ENCODE results near the gene PZP. TPM values are rescaled to one million over a fixed set of nuclear protein-coding genes. Genes with fewer than 3 reads are reported as not detected.
"Not testable (repeated sequence)": the region's sequence is repeated elsewhere in the genome, so short reads cannot be mapped to it uniquely, and the experiment has no call there.

PZP gene
- 0.24 and 0.70 TPM in 2 replicates for total RNA-seq

DNA sequence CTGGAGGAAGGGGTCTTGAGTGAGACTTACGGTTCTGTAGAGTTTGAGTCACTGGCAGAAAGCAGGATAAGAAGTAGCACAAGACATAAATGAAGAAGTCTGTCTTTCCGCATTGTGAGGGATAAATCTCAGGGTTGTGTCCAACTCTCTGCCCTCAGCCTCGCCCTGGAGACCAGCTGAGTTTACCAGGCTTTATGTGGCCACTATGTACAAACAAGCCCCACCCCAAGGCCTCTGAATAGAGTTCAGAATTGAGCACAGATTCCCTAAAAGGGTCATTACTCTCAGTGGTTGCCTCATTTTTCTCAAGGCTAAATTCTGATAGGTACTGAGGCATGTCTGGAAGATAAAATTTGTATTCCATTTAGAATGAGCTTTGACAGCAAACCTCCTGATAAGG lies at the start of gene PZP:
PZP (minus strand) TSS at position 167 of the 400 bp plus-strand sequence; CDS start at position 113, 54 bp downstream.
- DNase-seq (ENCODE audit: extremely low read depth, low read depth, low spot score), result no peak

DNA sequence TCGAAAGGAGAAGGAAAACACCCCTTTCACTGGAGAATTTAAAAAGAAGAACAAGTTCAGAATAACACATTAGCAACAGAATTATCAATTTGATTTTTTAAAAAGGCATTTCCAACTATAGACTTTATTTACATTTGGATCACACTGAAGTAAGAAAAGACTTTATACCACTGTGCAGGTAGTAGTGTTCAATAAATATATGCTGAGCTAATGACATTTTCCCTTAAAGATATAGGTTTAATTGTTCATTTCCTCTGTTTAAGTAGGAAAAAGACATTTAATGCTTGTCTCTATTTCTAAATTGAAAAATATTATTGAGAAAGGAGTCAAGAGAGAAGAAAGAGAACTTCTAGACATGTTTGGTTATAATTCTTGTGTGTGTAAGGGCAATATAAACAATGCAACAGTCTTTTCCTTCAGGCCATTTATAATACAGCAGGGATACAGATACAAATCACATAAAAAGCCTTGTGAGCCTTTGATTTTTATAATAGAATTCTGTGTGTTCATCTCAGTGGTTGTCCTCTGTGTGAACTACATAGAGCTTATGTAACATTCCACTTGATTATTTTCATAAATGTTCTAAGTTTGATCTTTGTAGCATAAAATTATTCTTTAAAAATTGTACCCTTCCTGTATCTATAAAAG lies 48.7 kb upstream of the PZP start:
- DNase-seq (ENCODE audit: extremely low read depth, low read depth, low spot score), result no peak

DNA sequence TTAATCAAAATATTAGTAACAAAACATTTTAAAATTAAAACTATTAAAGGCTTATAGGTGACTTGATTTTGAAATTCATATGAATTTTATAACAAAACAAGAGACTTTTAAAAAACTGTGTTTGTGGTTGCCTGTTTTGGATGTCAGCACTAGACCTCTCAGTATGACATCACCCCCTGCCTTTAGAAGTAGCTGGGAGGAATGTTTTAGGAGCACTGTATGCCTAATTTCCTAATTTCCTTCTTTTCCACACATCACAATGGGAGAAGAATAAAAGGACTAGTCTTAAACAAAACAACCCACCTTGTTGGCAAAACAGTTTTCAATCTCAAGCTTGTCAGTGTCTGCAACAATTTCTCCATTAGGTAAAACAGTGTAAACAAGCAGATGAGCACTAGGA lies 48.1 kb upstream of the PZP start:
- DNase-seq (ENCODE audit: extremely low read depth, low read depth, low spot score), result no peak

DNA sequence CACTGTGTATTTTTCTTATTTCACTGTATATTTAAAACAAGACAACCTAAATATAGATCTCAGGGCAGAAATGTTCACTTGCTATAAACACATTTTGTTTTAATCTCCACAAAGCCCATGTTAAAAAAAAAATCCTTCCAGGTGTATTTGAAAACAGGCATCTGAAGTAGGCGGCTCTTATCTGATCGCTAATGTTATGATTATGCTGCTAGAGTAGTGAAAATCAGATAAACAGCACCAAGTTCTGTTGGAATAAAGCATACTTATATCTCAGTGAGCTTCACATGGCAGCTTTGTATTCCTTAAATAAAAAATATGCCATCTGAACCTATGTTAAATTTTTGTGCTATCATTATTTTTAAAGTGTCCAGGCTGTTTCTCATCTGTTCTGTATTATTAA lies 47.6 kb upstream of the PZP start:
- no peak for DNase-seq (ENCODE audit: extremely low read depth, low read depth, low spot score)

DNA sequence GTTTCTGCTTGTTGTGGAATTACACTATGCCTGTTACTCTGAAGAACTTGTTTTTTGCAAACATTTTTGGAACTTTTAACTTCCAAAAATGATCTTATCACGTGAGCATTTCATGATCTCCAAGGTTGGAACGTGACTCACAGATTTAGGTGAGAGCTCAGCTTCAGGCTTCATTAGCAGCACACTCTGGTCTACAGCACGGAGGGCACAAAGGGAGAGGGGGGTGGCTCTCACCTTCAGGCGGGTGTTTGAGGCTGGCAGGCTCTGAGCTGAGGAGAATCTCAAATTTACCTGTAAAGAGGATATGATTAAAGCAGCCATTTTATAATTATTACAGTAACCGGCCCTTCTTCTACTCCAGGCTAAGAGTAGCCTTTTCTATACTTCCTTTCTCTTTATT lies 45.3 kb upstream of the PZP start:
- DNase-seq (ENCODE audit: extremely low read depth, low read depth, low spot score), result no peak

DNA sequence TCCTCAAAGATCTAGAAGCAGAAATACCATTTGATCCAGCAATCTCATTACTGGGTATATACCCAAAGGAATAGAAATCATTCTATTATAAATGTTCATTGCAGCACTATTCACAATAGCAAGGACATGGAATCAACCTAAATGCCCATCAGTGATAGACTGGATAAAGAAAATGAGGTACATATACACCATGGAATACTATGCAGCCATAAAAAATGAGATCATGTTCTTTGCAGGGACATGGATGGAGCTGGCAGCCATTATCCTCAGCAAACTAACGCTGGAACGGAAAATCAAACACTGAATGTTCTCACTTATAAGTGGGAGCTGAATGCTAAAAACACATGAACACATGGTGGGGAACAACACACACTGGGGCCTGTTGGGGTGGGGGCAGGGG lies 44.6 kb upstream of the PZP start:
- not testable (repeated sequence) for DNase-seq (ENCODE audit: extremely low read depth, low read depth, low spot score)

DNA sequence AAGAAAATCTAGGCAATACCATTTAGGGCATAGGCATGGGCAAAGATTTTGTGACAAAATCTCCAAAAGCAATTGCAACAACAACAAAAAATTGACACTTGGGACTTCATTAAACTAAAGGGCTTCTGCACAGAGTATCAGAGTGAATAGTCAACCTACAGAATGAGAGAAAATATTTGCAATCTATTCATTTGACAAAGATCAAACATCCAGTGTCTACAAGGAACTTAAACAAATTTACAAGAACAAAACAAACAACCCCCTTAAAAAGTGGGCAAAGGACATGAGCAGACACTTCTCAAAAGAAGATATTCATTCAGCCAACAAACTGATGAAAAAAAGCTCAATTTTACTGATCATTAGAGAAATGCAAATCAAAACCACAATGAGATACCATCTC lies 44.1 kb upstream of the PZP start:
- DNase-seq (ENCODE audit: extremely low read depth, low read depth, low spot score), result no peak

DNA sequence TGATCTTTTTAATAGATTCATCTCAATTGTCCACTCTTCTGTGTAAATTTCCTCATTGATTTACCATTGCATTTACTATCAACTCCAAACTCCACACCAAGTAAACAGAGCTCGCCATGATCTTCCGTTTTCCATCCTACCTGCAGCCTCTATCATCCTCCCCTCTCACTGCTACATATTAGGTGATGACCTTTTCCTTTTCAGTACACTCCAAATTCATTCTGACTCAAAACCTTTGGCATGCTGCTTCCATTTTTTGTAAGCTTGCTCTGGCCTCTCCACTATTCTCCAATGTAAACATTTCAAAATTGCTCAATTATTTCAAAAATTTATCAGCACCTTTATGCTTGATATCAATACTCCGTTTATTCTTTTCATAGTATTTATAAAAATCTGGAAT lies 40.2 kb upstream of the PZP start:
- no peak for DNase-seq (ENCODE audit: extremely low read depth, low read depth, low spot score)

DNA sequence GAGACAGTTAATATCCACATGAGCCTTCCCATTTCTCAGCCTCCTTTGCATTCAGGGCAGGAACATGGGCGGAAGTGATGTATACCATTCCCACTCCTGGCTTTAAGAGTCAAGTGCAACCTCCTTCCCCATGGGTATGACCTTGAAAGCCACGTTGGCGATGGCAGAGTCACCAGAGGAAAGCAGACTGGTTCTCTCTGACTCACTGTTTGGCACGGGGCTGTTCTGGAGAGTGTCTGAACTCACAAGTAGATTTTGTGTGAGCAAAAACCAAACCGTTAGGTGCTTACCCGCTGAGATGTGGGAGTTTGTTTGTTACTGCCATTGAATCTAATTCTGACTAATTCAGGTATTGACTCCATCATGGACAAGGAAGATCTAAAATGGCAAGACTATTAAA lies 36.7 kb upstream of the PZP start:
- DNase-seq (ENCODE audit: extremely low read depth, low read depth, low spot score), result no peak

DNA sequence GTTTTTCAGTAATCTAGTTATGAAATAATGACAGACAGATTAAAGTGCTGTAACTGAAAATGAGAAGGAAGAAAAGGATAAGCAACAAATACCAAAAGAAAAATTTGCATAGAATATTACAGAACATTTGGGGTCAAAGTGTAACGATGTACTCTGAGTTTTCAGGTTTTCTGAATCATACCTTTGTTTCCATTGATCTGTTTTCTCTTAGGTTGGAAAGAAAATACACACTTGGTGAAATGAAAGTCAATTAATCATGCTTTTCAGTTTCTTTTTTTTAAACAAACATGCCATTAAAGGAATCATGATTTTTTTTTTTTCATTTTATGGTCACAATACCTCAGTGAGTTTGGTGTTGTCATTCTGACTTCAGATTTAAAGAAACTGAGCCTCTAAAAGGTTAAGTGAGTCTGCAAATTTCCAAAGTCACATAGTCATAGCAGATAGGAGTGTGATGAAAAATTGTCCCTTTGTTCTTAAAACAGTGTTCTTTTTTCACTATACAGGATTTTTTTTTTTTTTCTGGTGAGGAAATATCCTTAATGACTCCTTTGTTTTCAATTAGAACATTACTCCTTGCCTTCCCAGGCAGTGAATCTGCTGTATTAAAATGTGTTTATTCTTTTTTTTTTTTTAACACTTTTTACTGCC lies 35.9 kb upstream of the PZP start:
- DNase-seq (ENCODE audit: extremely low read depth, low read depth, low spot score), result no peak

DNA sequence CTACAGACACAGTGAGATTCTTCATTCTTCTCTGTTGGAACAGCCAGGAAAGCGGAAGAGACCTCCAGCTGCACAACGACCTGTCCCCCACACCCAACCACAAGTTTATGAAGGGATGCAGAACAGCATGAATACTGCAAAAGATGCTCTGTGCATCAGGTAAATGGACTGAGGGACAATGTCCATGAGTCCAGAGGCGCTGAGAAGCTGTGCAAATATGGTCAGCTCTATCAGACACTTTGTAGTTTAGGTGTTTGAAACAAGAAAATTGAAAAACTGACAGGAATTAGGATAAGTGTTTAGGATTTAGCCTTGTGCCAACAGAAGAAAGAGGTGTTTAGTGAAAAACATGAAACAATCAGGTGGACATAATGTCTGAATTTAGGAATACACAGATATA lies 33.1 kb upstream of the PZP start:
- no peak for DNase-seq (ENCODE audit: extremely low read depth, low read depth, low spot score)

DNA sequence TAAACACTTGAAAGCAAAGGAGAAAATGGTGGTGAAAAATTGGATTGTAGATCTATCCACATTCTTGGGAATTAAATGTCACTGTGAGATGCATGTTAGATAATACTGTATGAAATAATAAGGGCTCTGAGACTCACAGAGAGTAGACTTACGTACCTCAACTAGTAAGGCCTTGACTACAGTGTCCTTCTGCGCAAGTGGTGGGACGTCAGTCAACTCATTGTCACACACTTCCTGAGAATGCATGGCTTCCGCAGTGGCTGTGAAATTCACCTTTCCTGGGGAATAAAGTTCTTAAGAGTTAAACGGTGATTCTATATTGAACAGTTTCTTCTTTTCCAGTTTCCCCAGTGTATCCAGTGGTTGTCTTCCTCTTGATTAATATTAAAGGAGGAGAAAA lies 32.6 kb upstream of the PZP start:
- no peak for DNase-seq (ENCODE audit: extremely low read depth, low read depth, low spot score)

DNA sequence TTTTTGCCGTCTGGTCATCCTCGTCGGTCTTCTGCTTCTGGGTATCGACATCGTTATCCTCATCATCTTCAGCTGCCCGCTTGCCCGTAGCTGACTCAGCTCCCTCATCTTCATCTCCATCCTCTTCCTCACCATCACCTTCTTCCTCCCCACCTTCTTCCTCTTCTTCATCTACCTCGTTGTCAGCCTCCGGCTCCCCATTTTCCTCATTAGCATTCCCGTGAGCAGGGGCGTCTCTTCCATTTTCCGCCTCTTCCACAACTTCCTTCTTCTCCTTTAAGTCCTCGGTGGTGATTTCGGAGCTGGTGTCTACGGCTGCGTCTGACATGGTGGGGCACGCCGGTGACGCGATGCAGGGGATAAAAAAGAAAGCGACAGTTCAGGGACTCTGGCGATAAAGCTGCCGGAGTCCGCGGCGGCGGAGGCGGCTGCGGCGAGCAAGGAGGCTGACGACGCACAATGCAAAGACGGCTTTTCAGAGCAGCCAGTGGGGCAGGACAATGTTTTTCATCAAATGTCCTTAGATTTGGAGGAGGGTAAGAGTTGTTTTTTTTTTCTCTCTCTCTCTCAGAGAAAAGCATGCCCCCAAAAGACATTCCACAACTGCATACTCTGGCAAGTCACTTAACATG lies 31.9 kb upstream of the PZP start:
- not testable (repeated sequence) for DNase-seq (ENCODE audit: extremely low read depth, low read depth, low spot score)

DNA sequence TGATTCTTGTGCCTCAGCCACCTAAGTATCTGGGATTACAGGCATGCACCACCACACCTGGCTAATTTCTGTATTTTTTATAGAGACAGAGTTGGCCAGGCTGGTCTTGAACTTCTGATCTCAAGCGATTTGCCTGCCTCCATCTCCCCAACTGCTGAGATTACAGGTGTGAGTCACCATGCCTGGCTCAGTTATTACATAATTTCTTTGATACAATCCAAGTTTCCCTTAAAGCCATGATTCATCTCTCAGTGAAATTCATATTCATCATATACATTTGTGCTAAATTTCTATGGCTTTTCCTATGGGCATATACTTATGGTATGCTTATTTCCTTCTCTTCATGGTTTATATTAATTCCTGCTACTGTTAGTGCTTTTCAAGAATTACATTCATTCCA lies 29.1 kb upstream of the PZP start:
- DNase-seq (ENCODE audit: extremely low read depth, low read depth, low spot score), result no peak

DNA sequence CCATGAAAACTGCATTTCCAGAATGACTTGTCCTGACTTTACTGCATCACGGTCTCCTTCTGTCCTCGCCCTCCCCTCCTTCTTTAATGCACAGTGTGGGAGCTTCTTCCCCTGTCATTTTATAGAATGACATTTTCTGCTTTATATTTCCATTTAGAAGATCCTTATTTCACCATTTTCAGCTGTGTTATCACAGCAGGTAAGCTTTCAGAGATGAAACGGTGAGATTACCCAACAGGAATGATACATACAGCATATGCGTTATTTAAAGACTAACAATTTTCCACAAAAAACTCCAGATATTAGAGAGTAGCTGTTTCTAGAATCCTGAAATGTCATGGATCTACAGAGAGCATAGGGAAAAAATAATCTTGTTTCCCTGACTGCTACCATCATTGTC lies 27.3 kb upstream of the PZP start:
- DNase-seq (ENCODE audit: extremely low read depth, low read depth, low spot score), result no peak

DNA sequence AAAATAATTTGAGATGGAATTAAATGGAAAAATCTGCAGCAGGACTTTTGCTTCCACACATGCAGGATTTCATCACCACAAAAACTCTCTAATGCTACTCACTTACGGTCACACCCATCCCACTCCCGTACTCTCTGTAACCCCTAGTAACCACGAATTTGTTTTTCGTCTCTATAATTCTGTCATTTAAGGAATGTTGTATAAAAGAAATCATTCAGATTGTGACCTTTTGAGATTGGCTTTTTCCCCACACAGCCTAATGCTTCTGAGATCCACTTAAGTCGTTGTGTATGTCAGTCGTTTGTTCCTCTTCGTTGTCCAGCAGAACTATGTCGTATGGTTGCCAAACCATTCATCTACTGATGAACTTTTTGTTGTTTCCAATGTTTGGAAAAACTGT lies 19.8 kb upstream of the PZP start:
- no peak for DNase-seq (ENCODE audit: extremely low read depth, low read depth, low spot score)

DNA sequence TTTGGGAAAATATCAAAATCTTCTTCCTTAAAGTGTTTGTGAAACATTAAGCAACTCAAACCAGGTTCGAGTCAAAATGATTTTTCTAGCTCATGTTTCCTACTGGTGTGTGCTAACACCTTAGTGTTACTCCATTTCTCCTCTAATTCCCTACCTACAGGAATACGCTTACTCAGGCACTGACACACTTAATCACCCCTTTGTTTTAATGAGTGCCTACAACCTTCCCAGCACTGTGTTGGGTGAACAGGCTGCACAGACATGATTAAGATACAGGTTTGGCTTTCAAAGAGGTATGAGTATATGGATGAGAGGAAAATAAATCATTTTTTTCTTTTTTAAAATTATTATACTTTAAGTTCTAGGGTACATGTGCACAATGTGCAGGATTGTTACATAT lies 15.6 kb upstream of the PZP start:
- DNase-seq (ENCODE audit: extremely low read depth, low read depth, low spot score), result no peak

DNA sequence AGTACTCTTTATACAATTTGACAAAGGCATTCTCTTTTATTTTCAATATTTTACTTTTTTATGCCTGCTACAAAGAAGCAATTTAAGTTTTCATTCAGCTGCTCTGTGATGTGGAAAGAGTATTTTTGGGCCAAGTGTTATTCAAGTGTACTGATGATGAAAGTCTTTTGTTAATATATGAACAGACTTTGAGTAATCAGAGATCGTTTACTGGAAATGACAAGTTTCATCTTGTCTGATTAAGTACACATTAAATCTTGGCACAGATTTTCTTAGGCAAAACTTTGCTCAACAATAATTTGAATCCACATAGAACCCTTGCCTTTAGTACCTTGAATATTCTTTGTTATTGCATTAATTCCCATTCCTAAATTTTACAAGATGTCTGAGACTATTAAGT lies 13.3 kb upstream of the PZP start:
- no peak for DNase-seq (ENCODE audit: extremely low read depth, low read depth, low spot score)

DNA sequence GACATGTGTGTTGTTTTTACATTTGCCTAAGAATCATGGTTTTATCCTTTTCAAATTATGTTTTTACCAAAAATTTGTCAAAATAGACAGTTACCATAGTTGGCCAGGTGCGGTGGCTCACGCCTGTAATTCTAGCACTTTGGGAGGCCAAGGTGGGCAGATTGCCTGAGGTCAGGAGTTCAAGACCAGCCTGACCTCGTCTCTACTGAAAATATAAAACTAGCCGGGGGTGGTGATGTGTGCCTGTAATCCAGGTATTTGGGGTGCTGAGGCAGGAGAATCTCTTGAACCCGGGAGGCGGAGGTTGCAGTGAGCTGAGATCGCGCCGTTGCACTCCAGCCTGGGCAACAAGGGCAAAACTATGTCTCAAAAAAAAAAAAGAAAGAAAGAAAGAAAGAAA lies 12.8 kb upstream of the PZP start:
- DNase-seq (ENCODE audit: extremely low read depth, low read depth, low spot score), result not testable (repeated sequence)

DNA sequence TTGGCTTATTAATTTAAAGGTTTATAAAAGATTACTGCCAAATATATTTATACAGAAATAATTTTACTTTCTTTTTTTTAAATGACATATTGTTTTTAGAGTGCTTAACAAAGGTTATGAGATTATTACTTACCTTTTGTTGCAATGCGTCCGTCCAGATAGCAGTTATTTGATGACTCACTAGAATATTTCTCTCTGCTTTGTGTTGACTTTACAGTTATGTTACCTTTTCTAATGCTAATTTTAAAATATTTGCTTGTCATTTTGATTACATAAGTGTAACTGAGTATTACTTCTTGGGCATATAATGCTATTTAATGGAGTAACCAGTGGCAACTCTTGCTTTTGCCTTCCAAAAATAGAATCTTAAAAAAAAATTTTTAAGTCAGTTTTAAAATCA lies 6.3 kb upstream of the PZP start:
- no peak for DNase-seq (ENCODE audit: extremely low read depth, low read depth, low spot score)

DNA sequence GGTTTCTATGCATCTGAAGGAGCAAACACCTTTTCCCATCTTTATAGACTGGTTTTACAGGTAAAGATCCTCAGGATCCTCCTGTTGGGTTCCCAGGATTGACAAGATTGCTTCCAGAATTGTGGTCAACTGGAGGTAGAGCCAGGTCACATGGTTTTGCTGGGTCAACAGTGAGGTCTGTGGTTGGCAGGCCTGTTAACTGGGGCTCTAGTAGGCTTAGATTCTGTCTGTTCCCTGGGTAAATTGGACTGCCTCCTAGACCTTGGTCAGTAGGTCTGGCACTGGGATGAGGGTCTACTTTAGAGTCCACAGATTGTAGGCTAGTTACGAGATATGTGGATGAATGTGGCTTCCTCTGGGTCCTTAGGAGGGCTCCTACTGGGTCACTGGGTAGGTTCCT lies 3.5 kb upstream of the PZP start:
- no peak for DNase-seq (ENCODE audit: extremely low read depth, low read depth, low spot score)

DNA sequence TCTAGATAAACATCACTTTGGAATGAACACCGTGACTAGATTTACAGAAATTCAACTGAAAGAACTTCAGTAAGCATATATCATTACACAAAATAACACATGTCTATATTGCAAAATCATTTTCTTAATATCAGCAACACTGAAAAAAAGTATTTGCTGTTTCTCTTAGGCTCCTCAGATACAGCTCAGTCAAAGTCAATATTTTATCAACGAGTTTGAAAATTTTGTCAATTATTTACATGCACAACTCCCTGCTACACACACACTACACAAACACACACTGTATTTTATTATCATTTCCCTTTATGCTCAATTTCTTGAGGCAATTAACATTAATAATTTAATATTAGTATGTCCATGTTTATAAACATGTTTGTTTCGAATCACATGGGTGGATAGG lies 3.8 kb downstream of the PZP start:
- no peak for DNase-seq (ENCODE audit: extremely low read depth, low read depth, low spot score)
